ENCODE measurements around the gene PIK3IP1.

The PIK3IP1 gene

GRCh38 chr22:31327806-31328543 is 35.7 kb upstream of the PIK3IP1 start:
- H3K27ac ChIP-seq, result no peak overlapping the region
- TF ChIP-seq ZFX (IDR thresholded peaks at IDR 0.05; ENCODE audit: borderline replicate concordance), result no peak
- TF ChIP-seq, protein P1, sequence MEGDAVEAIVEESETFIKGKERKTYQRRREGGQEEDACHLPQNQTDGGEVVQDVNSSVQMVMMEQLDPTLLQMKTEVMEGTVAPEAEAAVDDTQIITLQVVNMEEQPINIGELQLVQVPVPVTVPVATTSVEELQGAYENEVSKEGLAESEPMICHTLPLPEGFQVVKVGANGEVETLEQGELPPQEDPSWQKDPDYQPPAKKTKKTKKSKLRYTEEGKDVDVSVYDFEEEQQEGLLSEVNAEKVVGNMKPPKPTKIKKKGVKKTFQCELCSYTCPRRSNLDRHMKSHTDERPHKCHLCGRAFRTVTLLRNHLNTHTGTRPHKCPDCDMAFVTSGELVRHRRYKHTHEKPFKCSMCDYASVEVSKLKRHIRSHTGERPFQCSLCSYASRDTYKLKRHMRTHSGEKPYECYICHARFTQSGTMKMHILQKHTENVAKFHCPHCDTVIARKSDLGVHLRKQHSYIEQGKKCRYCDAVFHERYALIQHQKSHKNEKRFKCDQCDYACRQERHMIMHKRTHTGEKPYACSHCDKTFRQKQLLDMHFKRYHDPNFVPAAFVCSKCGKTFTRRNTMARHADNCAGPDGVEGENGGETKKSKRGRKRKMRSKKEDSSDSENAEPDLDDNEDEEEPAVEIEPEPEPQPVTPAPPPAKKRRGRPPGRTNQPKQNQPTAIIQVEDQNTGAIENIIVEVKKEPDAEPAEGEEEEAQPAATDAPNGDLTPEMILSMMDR (IDR thresholded peaks at IDR 0.05), result no peak

- TF ChIP-seq, protein P1 (IDR thresholded peaks at IDR 0.05), result no peak
- no peak for TF ChIP-seq ZFX (IDR thresholded peaks at IDR 0.05; ENCODE audit: borderline replicate concordance)
- no peak overlapping the region for H3K27ac ChIP-seq
These were observed 34.6 kb upstream of the PIK3IP1 start for GRCh38 chr22:31326877-31327276.

- no peak for TF ChIP-seq ZFX (IDR thresholded peaks at IDR 0.05; ENCODE audit: borderline replicate concordance)
- TF ChIP-seq, protein P1 (IDR thresholded peaks at IDR 0.05), result no peak
- no peak overlapping the region for H3K27ac ChIP-seq
These were observed 31.6 kb upstream of the PIK3IP1 start for GRCh38 chr22:31323578-31324550.

DNA sequence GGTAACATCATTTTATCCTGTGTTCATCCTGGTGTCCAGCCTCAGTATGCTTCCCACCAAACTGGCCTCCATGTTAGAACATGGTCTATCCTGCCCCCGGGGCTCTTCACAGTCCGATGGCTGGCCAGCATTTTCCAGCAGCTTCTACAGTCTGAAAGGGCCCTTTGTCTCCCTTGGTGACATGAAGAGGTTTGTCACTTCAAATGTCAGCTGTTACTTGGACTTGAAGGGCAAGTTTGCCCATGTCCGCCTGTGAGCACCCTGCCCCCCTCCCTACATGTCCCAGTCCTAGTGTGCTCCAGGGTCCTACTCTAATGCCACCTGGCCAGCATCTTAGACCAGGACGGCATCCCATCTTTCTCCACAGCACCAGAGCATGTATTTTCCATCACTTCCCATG is 29.1 kb upstream of the PIK3IP1 start:
- no peak overlapping the region for H3K27ac ChIP-seq
- TF ChIP-seq, protein P1 (IDR thresholded peaks at IDR 0.05), result no peak
- no peak for TF ChIP-seq ZFX (IDR thresholded peaks at IDR 0.05; ENCODE audit: borderline replicate concordance)

GRCh38 chr22:31314220-31314619 is 21.9 kb upstream of the PIK3IP1 start:
- H3K27ac ChIP-seq, result peak overlapping the region; percentile 77

- peak overlapping the region; percentile 77 for H3K27ac ChIP-seq
- no peak for TF ChIP-seq ZFX (IDR thresholded peaks at IDR 0.05; ENCODE audit: borderline replicate concordance)
- TF ChIP-seq, protein P1 (IDR thresholded peaks at IDR 0.05), result peak; percentile 94
These were observed 21.3 kb upstream of the PIK3IP1 start for GRCh38 chr22:31313366-31314147.

GRCh38 chr22:31308181-31308580 is 15.9 kb upstream of the PIK3IP1 start:
- TF ChIP-seq, protein P1 (IDR thresholded peaks at IDR 0.05), result no peak
- TF ChIP-seq ZFX (IDR thresholded peaks at IDR 0.05; ENCODE audit: borderline replicate concordance), result no peak
- H3K27ac ChIP-seq, result no peak overlapping the region

Data from 22Rv1 (cell line).